OCI-LY3 (cell line): ENCODE measurements around the gene RAB25.

Experiments
- H2AFZ ChIP-seq: fragments of 200-600, 300-600 bp; shearing (Covaris generic); 2 replicates; pipeline ENCODE4 v1.6.0; 2014; ENCODE audit warnings: antibody characterized with exemption, low read depth, low read length
- H3K27ac ChIP-seq: fragments of 200-600, 300-600 bp; sonication (generic); 2 replicates; pipeline ENCODE4 v1.5.1; 2014; ENCODE audit warnings: mild to moderate bottlenecking, low read length, moderate library complexity, mixed read lengths
- H3K27me3 ChIP-seq: fragments of 200-600, 300-600 bp; sonication (generic); 2 replicates; pipeline ENCODE4 v1.6.1; 2014; ENCODE audit warnings: low read depth, low read length, mixed read lengths
- H3K36me3 ChIP-seq: fragments of 200-600, 300-600 bp; sonication (generic); replicated peaks from 2 replicates; pipeline ENCODE3; 2014; ENCODE audit warnings: low read depth, low read length, mixed read lengths
- H3K4me1 ChIP-seq: fragments of 300-600, 200-600 bp; sonication (generic); 2 replicates; pipeline ENCODE4 v1.6.1; 2014; ENCODE audit warnings: low read length, mixed read lengths
- H3K4me2 ChIP-seq: fragments of 200-600, 300-600 bp; sonication (generic); 2 replicates; pipeline ENCODE4 v1.6.1; 2014; ENCODE audit warnings: low read length, mixed read lengths
- H3K4me3 ChIP-seq: fragments of 300-600, 200-600 bp; sonication (generic); 2 replicates; pipeline ENCODE4 v1.5.1; 2014; ENCODE audit warnings: antibody characterized with exemption, mild to moderate bottlenecking, low read length, moderate library complexity
- H3K79me2 ChIP-seq: fragments of 300-600, 200-600 bp; shearing (Covaris generic); 2 replicates; pipeline ENCODE4 v1.6.1; 2014; ENCODE audit warnings: mild to moderate bottlenecking, low read length, mixed read lengths
- H3K9ac ChIP-seq: fragments of 300-600, 200-600 bp; shearing (Covaris generic); 2 replicates; pipeline ENCODE4 v1.6.0; 2014; ENCODE audit warnings: mild to moderate bottlenecking, low read length, moderate library complexity
- H3K9me3 ChIP-seq: fragments of 200-600, 300-600 bp; shearing (Covaris generic); 2 replicates; pipeline ENCODE4 v1.6.1; 2014; ENCODE audit warnings: low read length, mixed read lengths; ENCODE audit not compliant: insufficient read depth
- H4K20me1 ChIP-seq: fragments of 200-600, 300-600 bp; sonication (generic); 2 replicates; pipeline ENCODE4 v1.6.1; 2016; ENCODE audit warnings: low read length, mixed read lengths; ENCODE audit not compliant: insufficient read depth
- EZH2phosphoT487 ChIP-seq: fragments of 200-600 bp; shearing (Covaris generic); IDR thresholded peaks from 2 replicates; pipeline ENCODE4 v1.6.1; 2018; ENCODE audit warnings: antibody characterized with exemption, mixed run types, low read depth
- TF ChIP-seq, protein P1 (sequence below): fragments of 200-600, 300-600 bp; sonication (generic); IDR thresholded peaks from 2 replicates; pipeline ENCODE4 v1.5.1; 2014; ENCODE audit warnings: antibody characterized with exemption, low read length, low read depth

RAB25 gene

GRCh38 chr1:156106624-156107488 lies 45.9 kb downstream of the RAB25 start:
- no peak for TF ChIP-seq EZH2phosphoT487
- TF ChIP-seq, protein P1, sequence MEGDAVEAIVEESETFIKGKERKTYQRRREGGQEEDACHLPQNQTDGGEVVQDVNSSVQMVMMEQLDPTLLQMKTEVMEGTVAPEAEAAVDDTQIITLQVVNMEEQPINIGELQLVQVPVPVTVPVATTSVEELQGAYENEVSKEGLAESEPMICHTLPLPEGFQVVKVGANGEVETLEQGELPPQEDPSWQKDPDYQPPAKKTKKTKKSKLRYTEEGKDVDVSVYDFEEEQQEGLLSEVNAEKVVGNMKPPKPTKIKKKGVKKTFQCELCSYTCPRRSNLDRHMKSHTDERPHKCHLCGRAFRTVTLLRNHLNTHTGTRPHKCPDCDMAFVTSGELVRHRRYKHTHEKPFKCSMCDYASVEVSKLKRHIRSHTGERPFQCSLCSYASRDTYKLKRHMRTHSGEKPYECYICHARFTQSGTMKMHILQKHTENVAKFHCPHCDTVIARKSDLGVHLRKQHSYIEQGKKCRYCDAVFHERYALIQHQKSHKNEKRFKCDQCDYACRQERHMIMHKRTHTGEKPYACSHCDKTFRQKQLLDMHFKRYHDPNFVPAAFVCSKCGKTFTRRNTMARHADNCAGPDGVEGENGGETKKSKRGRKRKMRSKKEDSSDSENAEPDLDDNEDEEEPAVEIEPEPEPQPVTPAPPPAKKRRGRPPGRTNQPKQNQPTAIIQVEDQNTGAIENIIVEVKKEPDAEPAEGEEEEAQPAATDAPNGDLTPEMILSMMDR: no peak
- peak overlapping the region; percentile 71 for H3K4me3 ChIP-seq
- no peaks in the 10 kb centered on the region for H4K20me1 ChIP-seq
- peaks cover 6% of the 10 kb centered on the region for H3K27me3 ChIP-seq
- H3K9ac ChIP-seq: peak overlapping the region; percentile 70; the same call in 1 of the 2 replicates
- no peaks in the 10 kb centered on the region for H3K79me2 ChIP-seq
- H3K27ac ChIP-seq: no peak overlapping the region
- H2AFZ ChIP-seq: peak overlapping the region; percentile 24; the same call in 1 of the 2 replicates
- H3K36me3 ChIP-seq: no peaks in the 10 kb centered on the region
- peaks cover 36% of the 10 kb centered on the region for H3K4me1 ChIP-seq
- H3K9me3 ChIP-seq: no peaks in the 10 kb centered on the region
- peak overlapping the region; percentile 88 for H3K4me2 ChIP-seq

DNA sequence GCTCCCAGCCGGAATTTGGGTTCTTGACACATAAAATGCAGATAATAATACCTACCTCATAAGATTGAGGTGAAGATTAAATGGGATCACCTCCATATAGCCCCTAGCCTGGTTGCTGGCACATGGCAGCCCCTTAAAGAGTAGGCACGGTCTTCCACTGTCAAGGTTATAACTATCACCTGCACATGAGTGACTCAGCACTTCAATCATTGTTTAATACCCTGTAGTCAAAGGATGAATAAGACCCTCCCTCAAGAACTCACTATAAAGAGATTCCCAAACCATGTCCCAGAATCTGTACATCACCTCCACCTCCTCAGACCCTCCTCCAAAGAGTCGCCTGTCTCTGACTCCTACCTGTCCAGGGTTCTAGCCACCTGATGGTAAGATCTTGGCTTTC lies 47.1 kb downstream of the RAB25 start:
- no peak overlapping the region for H2AFZ ChIP-seq
- no peak overlapping the region for H3K9ac ChIP-seq
- H3K4me3 ChIP-seq: no peak overlapping the region
- TF ChIP-seq EZH2phosphoT487: no peak
- TF ChIP-seq, protein P1: no peak
- no peak overlapping the region for H3K4me2 ChIP-seq
- H3K36me3 ChIP-seq: no peaks in the 10 kb centered on the region
- H3K79me2 ChIP-seq: no peaks in the 10 kb centered on the region
- peaks cover 15% of the 10 kb centered on the region for H3K27me3 ChIP-seq
- peaks cover 33% of the 10 kb centered on the region for H3K4me1 ChIP-seq
- H4K20me1 ChIP-seq: no peaks in the 10 kb centered on the region
- H3K9me3 ChIP-seq: no peaks in the 10 kb centered on the region
- H3K27ac ChIP-seq: no peak overlapping the region

DNA sequence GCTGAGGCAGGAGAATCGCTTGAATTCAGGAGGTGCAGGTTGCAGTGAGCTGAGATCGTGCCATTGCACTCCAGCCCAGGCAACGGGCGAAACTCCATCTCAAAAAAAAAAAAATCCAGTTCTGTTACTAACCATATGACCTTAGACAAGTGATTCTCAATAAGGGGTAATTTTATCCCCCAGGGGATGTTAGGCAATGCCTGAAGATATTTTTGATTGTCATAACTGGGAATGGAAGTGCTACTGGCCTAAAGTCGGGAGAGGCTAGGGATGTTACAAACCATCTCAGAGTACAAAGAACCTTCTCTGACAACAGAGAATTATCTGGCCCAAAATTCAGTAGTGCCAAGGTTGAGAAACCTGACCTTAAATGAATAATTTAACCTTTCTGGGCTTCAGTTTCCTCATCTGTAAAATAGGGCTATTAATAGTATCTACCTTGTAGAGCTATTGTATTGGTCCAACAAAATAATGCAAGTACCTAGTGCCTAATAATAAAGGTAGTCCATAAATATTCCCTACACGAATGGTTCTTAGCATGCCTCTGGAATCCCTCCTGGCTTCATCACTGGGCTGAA lies 47.8 kb downstream of the RAB25 start:
- Histone ChIP-seq H3K9me3 (no peaks in the 10 kb centered on the region), H4K20me1 (no peaks in the 10 kb centered on the region), H3K36me3 (no peaks in the 10 kb centered on the region), H3K4me3 (no peak overlapping the region), H3K27me3 (peaks cover 22% of the 10 kb centered on the region), H3K4me2 (no peak overlapping the region), H3K4me1 (peaks cover 26% of the 10 kb centered on the region), H2AFZ (no peak overlapping the region), H3K9ac (no peak overlapping the region), H3K27ac (no peak overlapping the region), H3K79me2 (no peaks in the 10 kb centered on the region)
- TF ChIP-seq EZH2phosphoT487: no peak
- TF ChIP-seq, protein P1: no peak

GRCh38 chr1:156110252-156110651 lies 49.3 kb downstream of the RAB25 start:
- TF ChIP-seq EZH2phosphoT487: no peak
- TF ChIP-seq, protein P1: no peak
- H3K4me2 ChIP-seq: no peak overlapping the region
- H3K9ac ChIP-seq: no peak overlapping the region
- H3K36me3 ChIP-seq: no peaks in the 10 kb centered on the region
- H3K4me1 ChIP-seq: peaks cover 11% of the 10 kb centered on the region
- no peak overlapping the region for H3K27ac ChIP-seq
- H3K27me3 ChIP-seq: peaks cover 37% of the 10 kb centered on the region
- H3K4me3 ChIP-seq: no peak overlapping the region
- H2AFZ ChIP-seq: no peak overlapping the region
- no peaks in the 10 kb centered on the region for H3K79me2 ChIP-seq
- no peaks in the 10 kb centered on the region for H4K20me1 ChIP-seq
- H3K9me3 ChIP-seq: no peaks in the 10 kb centered on the region
